ENCODE results near the gene TBC1D19. TPM values are rescaled to one million over a fixed set of nuclear protein-coding genes. Genes with fewer than 3 reads are reported as not detected.
A peak's percentile ranks its signal among the peaks of the same experiment; 100 is the strongest.

The TBC1D19 gene
- total and polyA plus RNA-seq, 9 of the 15 experiments (the other 6 are each of a cell fraction or from before 2014, with no cell fraction given), result 0.73 to 5.6 (median 3.7) TPM

DNA sequence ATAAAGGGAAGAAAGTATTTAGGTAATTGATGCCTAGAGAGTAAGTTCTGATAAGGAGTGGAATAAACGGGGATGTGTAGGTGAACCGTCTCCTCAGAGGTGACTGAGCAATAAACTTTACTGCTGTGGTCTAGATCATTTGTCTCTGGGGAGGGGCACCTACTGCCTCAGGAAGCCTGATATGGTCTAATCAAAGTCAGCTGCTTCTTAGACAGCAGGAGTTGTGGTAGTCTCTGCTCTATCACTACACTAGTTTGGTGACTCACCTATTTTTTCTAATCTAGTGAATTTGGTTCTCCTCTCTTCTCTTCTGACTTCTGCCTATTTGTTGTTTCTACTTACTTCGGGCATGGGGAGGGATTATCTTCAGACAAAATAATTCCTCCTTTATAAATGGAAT is 181.6 kb downstream of the TBC1D19 start:
- Histone ChIP-seq H3K9me3 (replicated peaks; ENCODE audit: control insufficient read depth, insufficient read depth, low read depth, low read length) (no peaks in the 10 kb centered on the region), H3K36me3 (ENCODE audit: control insufficient read depth, insufficient read depth, low read length) (no peaks in the 10 kb centered on the region; the same call in 2 of the 3 replicates), H3K27me3 (ENCODE audit: control insufficient read depth in 2 of 2, insufficient read depth in 2 of 2, low read length in 2 of 2) (no peaks in the 10 kb centered on the region), H2AFZ (ENCODE audit: low read depth, low read length) (no peak overlapping the region), H3K9ac (ENCODE audit: insufficient read depth in 1 of 2, low read depth in 2 of 2, low read length in 2 of 2) (no peak overlapping the region), H3K79me2 (ENCODE audit: control insufficient read depth, insufficient read depth, low read length) (no peaks in the 10 kb centered on the region), H4K20me1 (replicated peaks; ENCODE audit: control insufficient read depth, insufficient read depth, low read length) (no peaks in the 10 kb centered on the region), H3K4me1 (replicated peaks in 1 of 2; ENCODE audit: control insufficient read depth in 2 of 2, insufficient read depth in 2 of 2, low read length in 2 of 2) (peaks cover 2 to 16% of the 10 kb centered on the region in 2 experiments; a peak in 2 of 5 replicates), H3K4me3 (no peak overlapping the region), H3K27ac (ENCODE audit: extremely low read depth, low read depth, low read length) (no peak overlapping the region), H3K4me2 (ENCODE audit: insufficient read depth, low read length) (peak overlapping the region; percentile 0; the same call in 1 of the 2 replicates), H3K9me1 (ENCODE audit: control insufficient read depth, insufficient read depth, low read length) (no peaks in the 10 kb centered on the region)
- ChIA-PET CTCF (ENCODE audit: low intra/inter-chr PET ratio) (no interaction called here), POLR2A (no interaction called here)
- ATAC-seq (peak; percentile 86), DNase-seq (ENCODE audit: extremely low read depth in 1 of 4, low spot score in 3 of 4) (peak in 3 of 4 experiments; percentile 16 to 76 (median 42)), FAIRE-seq (peak; percentile 82)
- in situ Hi-C loops (cut with MboI), result no loop called here
- WGBS (ENCODE audit: insufficient coverage, low coverage, missing lambda C conversion rate), result 2% methylated on average over 3 of the region's 3 CpGs
- intact Hi-C loops (cut with micrococcal nuclease), result no loop called here
- BruUV-seq (replicated peaks), result no TSS peak
- TF ChIP-seq MAFK (IDR thresholded peaks at IDR 0.05; ENCODE audit: low read length) (0 out of 2 replicates have a peak, but pooled peaks have one; percentile 27), TEAD4 (IDR thresholded peaks at IDR 0.05; ENCODE audit: low read length) (peak; percentile 43; the same call in 1 of the 2 replicates), TEAD4 (CRISPR knock-in tag; IDR thresholded peaks at IDR 0.05; ENCODE audit: borderline replicate concordance) (no peak), KDM1A (IDR thresholded peaks at IDR 0.05) (peak; percentile 69 to 78; a peak in 3 of 4 replicates), ZNF785 (CRISPR knock-in tag; IDR thresholded peaks at IDR 0.05) (no peak), ZNF644 (tag; IDR thresholded peaks at IDR 0.05; ENCODE audit: low read depth) (peak; percentile 45; the same call in 1 of the 2 replicates), FOSL1 (tag; conservative IDR thresholded peaks at IDR 0.05) (peak; percentile 91), NFE2 (IDR thresholded peaks at IDR 0.05; ENCODE audit: low read depth) (peak; percentile 60; the same call in 1 of the 2 replicates), NRF1 (conservative IDR thresholded peaks at IDR 0.05 in 1 of 2, IDR thresholded peaks at IDR 0.05 in 1 of 2) (0 out of 4 replicates have a peak, but pooled peaks of 1 of the 2 experiments have one; percentile 10), SMARCA4 (IDR thresholded peaks at IDR 0.05) (peak; percentile 58; the same call in 1 of the 2 replicates), SOX6 (IDR thresholded peaks at IDR 0.05) (peak; percentile 54), TAL1 (IDR thresholded peaks at IDR 0.05) (peak; percentile 17; the same call in 1 of the 2 replicates), ZNF384 (IDR thresholded peaks at IDR 0.05; ENCODE audit: low read depth, low read length) (0 out of 2 replicates have a peak, but pooled peaks have one; percentile 20), C11orf30 (IDR thresholded peaks at IDR 0.05; ENCODE audit: low read depth) (peak; percentile 50), CBFA2T3 (IDR thresholded peaks at IDR 0.05) (peak; percentile 79), ARID1B (IDR thresholded peaks at IDR 0.05) (peak; percentile 71), TCF3 (CRISPR knock-in tag; IDR thresholded peaks at IDR 0.05) (peak; percentile 37), ESRRA (IDR thresholded peaks at IDR 0.05; ENCODE audit: borderline replicate concordance, low read depth) (no peak; the same call in 1 of the 2 replicates), ZEB2 (IDR thresholded peaks at IDR 0.05) (0 out of 2 replicates have a peak, but pooled peaks have one; percentile 49), MAFG (tag; conservative IDR thresholded peaks at IDR 0.05) (peak; percentile 50; the same call in 1 of the 2 replicates), CBFA2T2 (conservative IDR thresholded peaks at IDR 0.05) (peak; percentile 56)
- TF ChIP-seq, protein P1, sequence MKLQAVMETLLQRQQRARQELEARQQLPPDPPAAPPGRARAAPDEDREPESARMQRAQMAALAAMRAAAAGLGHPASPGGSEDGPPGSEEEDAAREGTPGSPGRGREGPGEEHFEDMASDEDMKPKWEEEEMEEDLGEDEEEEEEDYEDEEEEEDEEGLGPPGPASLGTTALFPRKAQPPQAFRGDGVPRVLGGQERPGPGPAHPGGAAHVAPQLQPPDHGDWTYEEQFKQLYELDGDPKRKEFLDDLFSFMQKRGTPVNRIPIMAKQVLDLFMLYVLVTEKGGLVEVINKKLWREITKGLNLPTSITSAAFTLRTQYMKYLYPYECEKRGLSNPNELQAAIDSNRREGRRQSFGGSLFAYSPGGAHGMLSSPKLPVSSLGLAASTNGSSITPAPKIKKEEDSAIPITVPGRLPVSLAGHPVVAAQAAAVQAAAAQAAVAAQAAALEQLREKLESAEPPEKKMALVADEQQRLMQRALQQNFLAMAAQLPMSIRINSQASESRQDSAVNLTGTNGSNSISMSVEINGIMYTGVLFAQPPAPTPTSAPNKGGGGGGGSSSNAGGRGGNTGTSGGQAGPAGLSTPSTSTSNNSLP (IDR thresholded peaks at IDR 0.05; ENCODE audit: borderline replicate concordance, low read depth, low read length), result peak; percentile 72; the same call in 1 of the 2 replicates
- TF ChIP-seq, protein P2, sequence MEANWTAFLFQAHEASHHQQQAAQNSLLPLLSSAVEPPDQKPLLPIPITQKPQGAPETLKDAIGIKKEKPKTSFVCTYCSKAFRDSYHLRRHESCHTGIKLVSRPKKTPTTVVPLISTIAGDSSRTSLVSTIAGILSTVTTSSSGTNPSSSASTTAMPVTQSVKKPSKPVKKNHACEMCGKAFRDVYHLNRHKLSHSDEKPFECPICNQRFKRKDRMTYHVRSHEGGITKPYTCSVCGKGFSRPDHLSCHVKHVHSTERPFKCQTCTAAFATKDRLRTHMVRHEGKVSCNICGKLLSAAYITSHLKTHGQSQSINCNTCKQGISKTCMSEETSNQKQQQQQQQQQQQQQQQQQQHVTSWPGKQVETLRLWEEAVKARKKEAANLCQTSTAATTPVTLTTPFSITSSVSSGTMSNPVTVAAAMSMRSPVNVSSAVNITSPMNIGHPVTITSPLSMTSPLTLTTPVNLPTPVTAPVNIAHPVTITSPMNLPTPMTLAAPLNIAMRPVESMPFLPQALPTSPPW (CRISPR knock-in tag; IDR thresholded peaks at IDR 0.05), result 0 out of 2 replicates have a peak, but pooled peaks have one; percentile 36
